ENCODE measurements around the gene FLOT1. TPM values are rescaled to one million over a fixed set of nuclear protein-coding genes. Genes with fewer than 3 reads are reported as not detected.

FLOT1 gene
- total and polyA plus RNA-seq, 2 of the 13 experiments (the other 11 are each of a cell fraction or from before 2014, with no cell fraction given) = 82.3 to 130 TPM

DNA sequence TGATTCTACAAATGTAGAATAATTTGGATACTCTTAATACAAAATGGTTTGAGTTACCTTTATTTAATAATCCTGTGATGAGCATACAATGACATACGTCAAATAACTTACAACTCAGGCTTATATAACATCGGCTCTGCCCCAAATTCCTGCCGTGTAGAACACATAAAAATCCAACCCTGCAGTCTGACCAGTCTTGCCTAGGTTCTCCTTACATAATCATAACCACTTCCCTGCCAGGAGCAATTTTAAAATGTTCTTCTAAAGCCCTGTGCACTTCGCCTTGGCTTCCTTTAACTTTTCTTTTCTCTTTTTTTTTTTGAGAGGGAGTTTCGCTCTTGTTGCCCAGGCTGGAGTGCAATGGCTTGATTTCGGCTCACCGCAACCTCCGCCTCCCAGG is 18.1 kb upstream of the FLOT1 start:
- H3K4me1 ChIP-seq (ENCODE audit: insufficient read depth, low read length) = peaks cover 89% of the 10 kb centered on the region
- no peak for FAIRE-seq
- intact Hi-C loops (cut with micrococcal nuclease; ENCODE audit: unreplicated experiment) = no loop called here
- no peaks in the 10 kb centered on the region for H4K20me1 ChIP-seq (ENCODE audit: insufficient read depth, low read length)
- H3K4me2 ChIP-seq (ENCODE audit: low read depth, low read length) = no peak overlapping the region
- TF ChIP-seq ZNF33B (CRISPR knock-in tag; IDR thresholded peaks at IDR 0.05) = no peak
- no peak for TF ChIP-seq SMARCE1 (IDR thresholded peaks at IDR 0.05; ENCODE audit: borderline replicate concordance)
- no peak for TF ChIP-seq ATM (IDR thresholded peaks at IDR 0.05; ENCODE audit: borderline replicate concordance)
- TF ChIP-seq, protein P1, sequence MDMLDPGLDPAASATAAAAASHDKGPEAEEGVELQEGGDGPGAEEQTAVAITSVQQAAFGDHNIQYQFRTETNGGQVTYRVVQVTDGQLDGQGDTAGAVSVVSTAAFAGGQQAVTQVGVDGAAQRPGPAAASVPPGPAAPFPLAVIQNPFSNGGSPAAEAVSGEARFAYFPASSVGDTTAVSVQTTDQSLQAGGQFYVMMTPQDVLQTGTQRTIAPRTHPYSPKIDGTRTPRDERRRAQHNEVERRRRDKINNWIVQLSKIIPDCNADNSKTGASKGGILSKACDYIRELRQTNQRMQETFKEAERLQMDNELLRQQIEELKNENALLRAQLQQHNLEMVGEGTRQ (IDR thresholded peaks at IDR 0.05; ENCODE audit: low read depth, low read length) = no peak
- TF ChIP-seq, protein P1 (CRISPR knock-in tag; IDR thresholded peaks at IDR 0.05; ENCODE audit: borderline replicate concordance) = no peak
- TF ChIP-seq SRSF4 (IDR thresholded peaks at IDR 0.05; ENCODE audit: low read depth, low read length, poor library complexity, severe bottlenecking) = no peak
- TF ChIP-seq, protein P2, sequence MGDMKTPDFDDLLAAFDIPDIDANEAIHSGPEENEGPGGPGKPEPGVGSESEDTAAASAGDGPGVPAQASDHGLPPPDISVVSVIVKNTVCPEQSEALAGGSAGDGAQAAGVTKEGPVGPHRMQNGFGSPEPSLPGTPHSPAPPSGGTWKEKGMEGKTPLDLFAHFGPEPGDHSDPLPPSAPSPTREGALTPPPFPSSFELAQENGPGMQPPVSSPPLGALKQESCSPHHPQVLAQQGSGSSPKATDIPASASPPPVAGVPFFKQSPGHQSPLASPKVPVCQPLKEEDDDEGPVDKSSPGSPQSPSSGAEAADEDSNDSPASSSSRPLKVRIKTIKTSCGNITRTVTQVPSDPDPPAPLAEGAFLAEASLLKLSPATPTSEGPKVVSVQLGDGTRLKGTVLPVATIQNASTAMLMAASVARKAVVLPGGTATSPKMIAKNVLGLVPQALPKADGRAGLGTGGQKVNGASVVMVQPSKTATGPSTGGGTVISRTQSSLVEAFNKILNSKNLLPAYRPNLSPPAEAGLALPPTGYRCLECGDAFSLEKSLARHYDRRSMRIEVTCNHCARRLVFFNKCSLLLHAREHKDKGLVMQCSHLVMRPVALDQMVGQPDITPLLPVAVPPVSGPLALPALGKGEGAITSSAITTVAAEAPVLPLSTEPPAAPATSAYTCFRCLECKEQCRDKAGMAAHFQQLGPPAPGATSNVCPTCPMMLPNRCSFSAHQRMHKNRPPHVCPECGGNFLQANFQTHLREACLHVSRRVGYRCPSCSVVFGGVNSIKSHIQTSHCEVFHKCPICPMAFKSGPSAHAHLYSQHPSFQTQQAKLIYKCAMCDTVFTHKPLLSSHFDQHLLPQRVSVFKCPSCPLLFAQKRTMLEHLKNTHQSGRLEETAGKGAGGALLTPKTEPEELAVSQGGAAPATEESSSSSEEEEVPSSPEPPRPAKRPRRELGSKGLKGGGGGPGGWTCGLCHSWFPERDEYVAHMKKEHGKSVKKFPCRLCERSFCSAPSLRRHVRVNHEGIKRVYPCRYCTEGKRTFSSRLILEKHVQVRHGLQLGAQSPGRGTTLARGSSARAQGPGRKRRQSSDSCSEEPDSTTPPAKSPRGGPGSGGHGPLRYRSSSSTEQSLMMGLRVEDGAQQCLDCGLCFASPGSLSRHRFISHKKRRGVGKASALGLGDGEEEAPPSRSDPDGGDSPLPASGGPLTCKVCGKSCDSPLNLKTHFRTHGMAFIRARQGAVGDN (CRISPR knock-in tag; IDR thresholded peaks at IDR 0.05) = no peak
- no peak for TF ChIP-seq FOXK1 (CRISPR knock-in tag; IDR thresholded peaks at IDR 0.05; ENCODE audit: borderline replicate concordance, low read depth)
- TF ChIP-seq REXO4 (CRISPR knock-in tag; IDR thresholded peaks at IDR 0.05; ENCODE audit: borderline replicate concordance) = no peak
- TF ChIP-seq, protein P3, sequence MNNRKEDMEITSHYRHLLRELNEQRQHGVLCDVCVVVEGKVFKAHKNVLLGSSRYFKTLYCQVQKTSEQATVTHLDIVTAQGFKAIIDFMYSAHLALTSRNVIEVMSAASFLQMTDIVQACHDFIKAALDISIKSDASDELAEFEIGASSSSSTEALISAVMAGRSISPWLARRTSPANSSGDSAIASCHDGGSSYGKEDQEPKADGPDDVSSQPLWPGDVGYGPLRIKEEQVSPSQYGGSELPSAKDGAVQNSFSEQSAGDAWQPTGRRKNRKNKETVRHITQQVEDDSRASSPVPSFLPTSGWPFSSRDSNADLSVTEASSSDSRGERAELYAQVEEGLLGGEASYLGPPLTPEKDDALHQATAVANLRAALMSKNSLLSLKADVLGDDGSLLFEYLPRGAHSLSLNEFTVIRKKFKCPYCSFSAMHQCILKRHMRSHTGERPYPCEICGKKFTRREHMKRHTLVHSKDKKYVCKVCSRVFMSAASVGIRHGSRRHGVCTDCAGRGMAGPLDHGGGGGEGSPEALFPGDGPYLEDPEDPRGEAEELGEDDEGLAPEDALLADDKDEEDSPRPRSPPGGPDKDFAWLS (CRISPR knock-in tag; IDR thresholded peaks at IDR 0.05; ENCODE audit: borderline replicate concordance) = no peak
- TF ChIP-seq FOXO1 (CRISPR knock-in tag; IDR thresholded peaks at IDR 0.05) = no peak
- TF ChIP-seq ZC3H4 (CRISPR knock-in tag; IDR thresholded peaks at IDR 0.05; ENCODE audit: borderline replicate concordance) = no peak
- no peak for DNase-seq (ENCODE audit: low spot score)
- H3K9ac ChIP-seq (ENCODE audit: insufficient read depth, low read depth, low read length) = no peak overlapping the region
- ChIA-PET POLR2A (interaction anchor here (1.2 to 1.9 kb wide), 2 partner anchors 11 to 16 kb away, joined by 6 to 10 read pairs; partner anchors contain the start of gene IER3), CTCF (ENCODE audit: low intra/inter-chr PET ratio, low total read pairs) (no interaction called here)
- no peaks in the 10 kb centered on the region for H3K36me3 ChIP-seq (replicated peaks in 1 of 2; ENCODE audit: control insufficient read depth in 1 of 2, insufficient read depth in 2 of 2, low read length in 2 of 2)
- no peaks in the 10 kb centered on the region for H3K79me2 ChIP-seq (ENCODE audit: insufficient read depth, low read length)
- no peaks in the 10 kb centered on the region for H3K27me3 ChIP-seq (ENCODE audit: control insufficient read depth in 1 of 2, insufficient read depth in 2 of 2, low read length in 2 of 2)
- H3K4me3 ChIP-seq (replicated peaks in 1 of 3; ENCODE audit: insufficient read depth in 1 of 3, low read depth in 2 of 3, low read length in 3 of 3) = no peak overlapping the region
- 92% methylated on average over 8 of the region's 8 CpGs for WGBS (ENCODE audit: low lambda C conversion rate)
- no peaks in the 10 kb centered on the region for H3K9me3 ChIP-seq (ENCODE audit: low read length)
- no peak overlapping the region for H2AFZ ChIP-seq (ENCODE audit: low read length)
- in situ Hi-C loops (cut with HindIII; ENCODE audit: extremely low pct_ligation_motif_present, low pct_unique_long_range_greater_than_20kb) = no loop called here
- ATAC-seq = no peak
- no TSS peak for BruUV-seq (replicated peaks)
- H3K27ac ChIP-seq (ENCODE audit: extremely low read length, insufficient read depth, low read length) = peak overlapping the region; percentile 80
